HG03460 (cell line): ENCODE measurements around the gene C15orf40.
"Not testable (repeated sequence)": the region's sequence is repeated elsewhere in the genome, so short reads cannot be mapped to it uniquely, and the experiment has no call there.

Experiments
- ATAC-seq: cut with Tn5 transposase; IDR thresholded peaks from one replicate; pipeline ENCODE4 v1.9.1; 2021; ENCODE audit not compliant: unreplicated experiment

The C15orf40 gene

DNA sequence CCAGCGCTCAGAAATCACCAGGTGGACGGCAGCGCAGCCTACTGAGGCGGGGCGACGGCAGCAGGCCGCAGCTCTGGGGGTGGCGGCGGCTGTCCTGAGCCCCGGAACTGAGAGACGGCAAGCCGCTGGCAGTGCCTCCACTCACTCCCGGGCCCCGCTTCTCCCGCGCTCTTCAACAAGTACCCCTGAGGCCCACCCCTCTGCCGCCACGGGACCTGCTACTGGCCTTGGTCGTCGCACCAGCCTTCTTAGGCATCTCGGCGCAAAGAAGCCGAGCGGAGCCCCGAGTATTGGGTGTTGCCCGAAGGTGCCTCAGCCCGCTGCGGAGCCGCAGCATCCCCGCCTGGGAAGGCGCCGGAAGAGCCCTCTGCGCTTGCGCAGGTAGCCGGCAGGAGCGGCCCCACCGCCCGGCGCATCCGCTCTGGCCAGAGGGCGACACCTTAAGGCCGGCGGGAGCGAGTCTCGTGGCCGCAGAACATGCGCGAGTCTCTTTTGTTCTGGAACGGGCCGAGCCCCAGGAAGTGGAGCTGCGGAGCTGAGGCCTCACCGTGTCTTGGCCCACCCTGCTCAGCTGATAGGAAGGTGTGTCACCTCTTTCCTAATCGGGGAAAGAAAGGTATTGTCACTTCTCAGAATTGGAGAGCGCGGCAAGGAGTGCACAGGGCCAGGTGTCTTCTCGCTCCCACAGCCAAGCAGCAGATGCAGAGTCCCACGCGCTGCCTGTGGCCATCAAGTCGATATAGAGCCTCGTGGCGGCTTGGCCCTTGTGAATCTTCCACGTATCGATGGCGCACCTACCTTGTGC is at the start of gene C15orf40:
TSS of gene C15orf40 (minus strand) at position 369 of the 805 bp plus-strand sequence. CDS start at position 337, 32 bp downstream.
- peak; percentile 90 for ATAC-seq

- ATAC-seq = no peak
Measured at GRCh38 chr15:83057696-83058376, 46.4 kb upstream of the C15orf40 start.

DNA sequence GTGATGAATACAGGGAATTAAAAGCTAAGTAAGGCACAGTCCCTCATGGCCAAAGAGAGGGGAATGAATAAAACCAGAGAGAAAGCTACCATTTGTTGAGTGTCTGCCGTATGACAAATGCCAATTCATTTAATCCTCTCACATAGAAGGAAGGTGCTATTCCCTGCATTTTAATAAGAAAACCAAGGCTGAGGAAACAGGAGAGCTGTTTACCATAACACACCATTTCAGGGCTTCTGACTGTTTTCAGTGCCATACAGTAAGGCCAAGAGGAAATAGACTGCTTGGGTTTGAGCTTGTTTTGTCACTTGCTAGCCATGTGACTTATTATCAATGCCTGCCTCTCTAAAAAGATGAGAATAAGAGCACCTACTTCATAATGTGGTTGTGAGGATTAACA is 45.6 kb upstream of the C15orf40 start:
- ATAC-seq = no peak

- ATAC-seq = no peak
Measured at GRCh38 chr15:83053151-83053550, 41.7 kb upstream of the C15orf40 start.

GRCh38 chr15:83046558-83047127 is 35.2 kb upstream of the C15orf40 start:
- no peak for ATAC-seq

GRCh38 chr15:83044156-83044555 is 32.7 kb upstream of the C15orf40 start:
- ATAC-seq = no peak

DNA sequence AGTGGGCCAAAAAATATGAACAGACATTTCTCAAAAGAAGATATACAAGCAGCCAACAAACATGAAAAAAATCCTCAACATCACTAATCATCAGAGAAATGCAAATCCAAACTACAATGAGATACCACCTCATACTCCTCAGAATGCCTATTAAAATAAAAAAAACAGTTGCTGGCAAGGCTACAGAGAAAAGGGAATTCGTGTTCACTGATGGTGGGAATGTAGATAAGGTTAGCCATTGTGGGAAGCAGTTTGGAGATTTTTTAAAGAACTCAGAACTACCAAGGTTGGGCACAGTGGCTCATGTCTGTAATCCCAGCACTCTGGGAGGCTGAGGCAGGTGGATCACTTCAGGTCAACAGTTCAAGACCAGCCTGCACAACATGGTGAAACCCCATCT is 27.8 kb upstream of the C15orf40 start:
- ATAC-seq = no peak

DNA sequence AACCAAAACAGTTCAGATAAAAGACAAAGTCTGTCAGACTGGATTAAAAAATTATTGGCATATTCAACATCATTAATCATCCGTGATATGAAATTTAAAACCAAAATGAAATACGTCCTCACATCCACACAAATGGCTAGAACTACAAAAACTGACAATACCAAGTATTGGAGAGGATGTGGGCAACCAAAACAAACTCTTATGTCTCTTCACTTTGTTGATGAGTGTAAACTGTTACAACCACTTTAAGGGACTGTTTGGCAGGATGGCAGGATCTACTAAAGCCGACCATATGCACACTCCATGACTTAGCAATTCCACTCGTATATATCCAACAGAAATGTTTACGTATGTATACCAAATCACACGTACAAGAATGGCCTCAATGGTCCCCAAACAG is 24.8 kb upstream of the C15orf40 start:
- no peak for ATAC-seq

DNA sequence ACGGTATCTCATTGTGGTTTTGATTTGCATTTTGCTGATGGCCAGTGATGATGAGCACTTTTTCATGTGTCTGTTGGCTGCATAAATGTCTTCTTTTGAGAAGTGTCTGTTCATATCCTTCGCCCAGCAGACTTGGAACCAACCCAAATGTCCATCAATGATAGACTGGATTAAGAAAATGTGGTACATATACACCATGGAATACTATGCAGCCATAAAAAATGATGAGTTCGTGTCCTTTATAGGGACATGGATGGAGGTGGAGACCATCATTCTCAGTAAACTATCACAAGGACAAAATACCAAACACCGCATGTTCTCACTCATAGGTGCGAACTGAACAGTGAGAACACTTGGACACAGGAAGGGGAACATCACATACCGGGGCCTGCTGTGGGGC is 19.8 kb upstream of the C15orf40 start:
- ATAC-seq = not testable (repeated sequence)

GRCh38 chr15:83030021-83030420 is 18.6 kb upstream of the C15orf40 start:
- no peak for ATAC-seq

GRCh38 chr15:83018436-83018835 is 7.0 kb upstream of the C15orf40 start:
- ATAC-seq = no peak

- no peak for ATAC-seq
Measured at GRCh38 chr15:83016906-83017305, 5.5 kb upstream of the C15orf40 start.

DNA sequence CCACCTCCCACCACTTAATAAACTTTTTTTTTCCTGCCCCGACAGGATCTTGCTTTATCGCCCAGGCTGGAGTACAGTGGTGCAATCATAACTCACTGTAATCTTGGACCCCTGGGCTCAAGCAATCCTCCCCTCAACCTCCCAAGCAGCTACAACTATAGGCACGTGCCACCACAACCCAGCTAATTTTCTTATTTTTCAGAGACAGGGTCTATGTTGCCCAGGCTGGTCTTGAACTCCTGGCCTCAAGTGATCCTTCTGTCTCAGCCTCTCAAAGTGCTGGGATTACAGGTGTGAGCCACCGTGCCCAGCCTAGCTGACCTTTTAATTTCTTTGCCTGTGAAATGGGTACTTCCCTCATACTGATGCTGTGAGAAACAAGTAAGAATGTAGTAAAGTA is 3.9 kb upstream of the C15orf40 start:
- no peak for ATAC-seq

- ATAC-seq = no peak
Measured at GRCh38 chr15:83014205-83014653, 2.8 kb upstream of the C15orf40 start.

- ATAC-seq = no peak
Measured at GRCh38 chr15:83012636-83013035, 1.2 kb upstream of the C15orf40 start.

GRCh38 chr15:83012076-83012426 is 612 bp upstream of the C15orf40 start:
- ATAC-seq = no peak

DNA sequence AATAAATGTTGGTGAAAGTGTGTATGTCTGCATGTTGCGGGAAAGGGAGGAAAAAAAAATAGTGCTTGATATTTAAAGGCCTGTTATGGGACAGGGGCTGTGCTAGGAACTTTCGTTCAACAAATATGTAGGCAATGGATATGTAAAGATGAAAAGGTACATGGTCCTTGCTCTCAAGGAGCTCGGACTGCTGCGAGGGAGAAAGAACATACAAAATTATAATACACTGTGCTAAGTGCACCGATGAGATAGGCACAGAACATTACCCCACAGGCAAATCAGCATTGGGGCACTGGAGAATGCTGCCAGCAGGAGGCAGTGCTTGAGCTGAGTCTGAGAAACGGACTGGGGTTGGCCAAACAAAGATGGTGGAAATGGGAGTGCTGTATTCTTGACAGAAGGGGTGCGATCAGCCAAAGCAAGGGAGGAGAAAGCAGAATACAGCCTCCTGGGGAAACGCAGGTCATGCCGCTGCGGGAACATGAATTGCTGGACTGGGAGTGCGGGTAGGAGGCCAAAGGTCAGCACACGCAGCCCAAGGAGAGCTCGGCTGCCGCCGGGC is 649 bp downstream of the C15orf40 start:
- ATAC-seq = peak; percentile 59

GRCh38 chr15:83000672-83001031 is 10.8 kb downstream of the C15orf40 start:
- not testable (repeated sequence) for ATAC-seq

DNA sequence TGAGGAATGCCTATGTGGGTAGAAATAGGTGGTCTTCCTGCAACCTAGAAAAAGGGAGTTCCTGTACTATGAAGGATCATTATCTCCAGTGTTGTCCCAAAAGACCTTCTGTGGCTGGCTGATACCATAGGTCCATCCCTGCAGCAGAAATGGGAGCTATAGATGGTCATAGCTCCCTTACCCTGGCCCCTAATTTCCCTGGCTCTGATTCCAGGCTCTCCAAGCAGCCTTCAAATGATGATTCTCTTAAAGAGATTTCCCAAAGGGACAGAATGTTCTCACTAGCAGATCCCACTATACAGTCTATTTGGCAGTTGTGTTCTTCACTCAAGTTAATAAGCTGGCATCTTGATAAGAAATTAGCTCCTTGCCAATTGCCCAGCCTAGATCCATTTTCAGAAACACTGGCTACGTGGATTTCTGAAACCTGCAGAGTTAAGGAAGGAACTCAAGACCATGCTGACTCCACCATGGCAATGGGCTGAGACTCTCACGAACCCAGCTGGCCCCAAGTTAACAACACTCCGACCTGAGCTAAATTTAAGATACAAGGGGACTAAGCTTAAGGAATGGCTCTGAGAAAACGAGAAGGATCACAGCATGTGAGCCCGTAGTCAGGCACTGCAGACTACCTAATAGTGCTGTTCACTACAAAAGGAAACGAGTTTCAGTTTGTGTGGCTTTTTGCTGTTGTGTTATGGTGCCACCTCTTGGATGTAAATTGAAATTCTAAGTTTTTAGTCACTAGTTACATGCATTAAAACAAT is 11.4 kb downstream of the C15orf40 start:
- peak; percentile 81 for ATAC-seq

DNA sequence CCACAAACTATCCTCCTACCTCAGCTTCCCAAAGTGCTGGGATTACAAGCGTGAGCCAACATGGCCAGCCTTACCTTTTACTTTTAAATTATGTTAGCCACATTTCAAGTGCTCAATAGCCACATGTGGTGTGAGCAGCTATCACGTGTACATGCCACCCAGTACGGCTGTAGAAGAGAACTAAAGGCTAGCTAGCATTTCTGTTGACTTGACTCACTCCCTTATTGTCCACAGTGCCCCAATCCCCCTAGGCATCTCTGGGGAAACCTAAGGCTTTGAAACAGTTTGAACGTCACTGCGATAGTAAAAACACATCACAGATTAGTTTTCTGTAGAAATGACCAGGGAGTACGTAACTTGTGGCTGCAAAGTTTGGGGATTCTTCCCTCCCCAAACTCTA is 12.0 kb downstream of the C15orf40 start:
- no peak for ATAC-seq

- no peak for ATAC-seq
Measured at GRCh38 chr15:82995938-82996337, 15.5 kb downstream of the C15orf40 start.
